IPS-11a (cell line): Measurements from ENCODE around the gene B4GALT7.
"Not testable (repeated sequence)": the region's sequence is repeated elsewhere in the genome, so short reads cannot be mapped to it uniquely, and the experiment has no call there.

Experiments used
- H3K4me3 ChIP-seq: one replicate; pipeline ENCODE4 v1.5.1; 2013; ENCODE audit warnings: low read depth, low read length, control low read depth

The B4GALT7 gene

DNA sequence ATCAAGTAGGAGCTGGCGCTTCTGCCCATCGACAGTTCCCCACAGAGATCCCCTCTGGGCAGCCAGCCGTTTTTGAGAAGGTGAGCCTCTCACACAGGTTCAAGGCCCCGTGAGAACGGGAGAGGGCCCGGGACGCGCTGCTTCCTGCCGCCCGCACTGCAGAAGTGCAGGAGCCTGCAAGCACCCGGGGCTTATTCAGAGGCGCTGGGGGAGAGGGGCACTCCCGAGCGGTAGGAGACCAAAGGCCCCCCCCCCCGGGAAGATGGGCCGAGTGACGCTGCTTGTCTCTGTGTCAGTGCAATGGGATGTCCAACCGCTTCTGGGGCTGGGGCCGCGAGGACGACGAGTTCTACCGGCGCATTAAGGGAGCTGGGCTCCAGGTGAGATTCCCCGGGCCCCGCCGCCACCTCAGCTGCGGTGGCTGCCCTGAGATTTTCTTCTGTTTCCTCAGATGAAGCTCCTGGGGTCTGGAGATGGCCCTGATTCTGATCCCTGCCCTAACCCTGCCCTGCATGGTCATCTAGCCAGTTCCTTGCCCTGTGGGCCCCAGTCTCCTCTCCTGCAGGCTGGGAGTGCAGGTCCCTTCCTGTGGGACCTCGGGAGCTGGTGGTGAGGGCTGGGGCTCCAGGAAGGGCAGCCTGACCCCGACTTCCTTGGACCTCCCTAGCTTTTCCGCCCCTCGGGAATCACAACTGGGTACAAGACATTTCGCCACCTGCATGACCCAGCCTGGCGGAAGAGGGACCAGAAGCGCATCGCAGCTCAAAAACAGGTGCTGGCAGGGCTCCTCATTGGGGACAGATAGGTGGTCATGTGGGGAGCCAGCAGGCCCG is 8.5 kb downstream of the B4GALT7 start:
- no peak overlapping the region for H3K4me3 ChIP-seq

DNA sequence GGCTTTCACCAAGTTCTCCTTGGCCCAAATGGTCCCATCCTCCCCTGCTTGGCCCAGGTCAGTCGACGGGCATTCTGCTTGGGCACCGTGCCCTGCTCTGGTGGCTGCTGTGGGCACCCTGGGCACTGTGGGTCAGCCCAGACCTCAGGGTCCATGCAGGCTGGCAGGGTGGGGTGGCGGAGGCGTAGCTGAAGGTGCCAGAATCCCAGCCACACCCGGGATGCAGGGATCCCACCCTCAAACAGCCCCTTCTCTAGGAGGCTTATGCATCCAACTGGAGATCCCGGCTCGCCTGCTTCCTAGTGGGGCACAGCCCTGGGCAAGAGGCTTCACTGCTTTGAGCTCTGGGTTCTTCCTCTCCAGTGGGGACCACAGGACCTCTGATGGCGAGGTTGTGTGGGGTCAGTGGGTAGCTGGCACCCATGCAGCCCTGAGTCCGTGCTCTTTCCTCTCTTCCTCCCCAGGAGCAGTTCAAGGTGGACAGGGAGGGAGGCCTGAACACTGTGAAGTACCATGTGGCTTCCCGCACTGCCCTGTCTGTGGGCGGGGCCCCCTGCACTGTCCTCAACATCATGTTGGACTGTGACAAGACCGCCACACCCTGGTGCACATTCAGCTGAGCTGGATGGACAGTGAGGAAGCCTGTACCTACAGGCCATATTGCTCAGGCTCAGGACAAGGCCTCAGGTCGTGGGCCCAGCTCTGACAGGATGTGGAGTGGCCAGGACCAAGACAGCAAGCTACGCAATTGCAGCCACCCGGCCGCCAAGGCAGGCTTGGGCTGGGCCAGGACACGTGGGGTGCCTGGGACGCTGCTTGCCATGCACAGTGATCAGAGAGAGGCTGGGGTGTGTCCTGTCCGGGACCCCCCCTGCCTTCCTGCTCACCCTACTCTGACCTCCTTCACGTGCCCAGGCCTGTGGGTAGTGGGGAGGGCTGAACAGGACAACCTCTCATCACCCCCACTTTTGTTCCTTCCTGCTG is 9.4 kb downstream of the B4GALT7 start:
- H3K4me3 ChIP-seq, result no peak overlapping the region

DNA sequence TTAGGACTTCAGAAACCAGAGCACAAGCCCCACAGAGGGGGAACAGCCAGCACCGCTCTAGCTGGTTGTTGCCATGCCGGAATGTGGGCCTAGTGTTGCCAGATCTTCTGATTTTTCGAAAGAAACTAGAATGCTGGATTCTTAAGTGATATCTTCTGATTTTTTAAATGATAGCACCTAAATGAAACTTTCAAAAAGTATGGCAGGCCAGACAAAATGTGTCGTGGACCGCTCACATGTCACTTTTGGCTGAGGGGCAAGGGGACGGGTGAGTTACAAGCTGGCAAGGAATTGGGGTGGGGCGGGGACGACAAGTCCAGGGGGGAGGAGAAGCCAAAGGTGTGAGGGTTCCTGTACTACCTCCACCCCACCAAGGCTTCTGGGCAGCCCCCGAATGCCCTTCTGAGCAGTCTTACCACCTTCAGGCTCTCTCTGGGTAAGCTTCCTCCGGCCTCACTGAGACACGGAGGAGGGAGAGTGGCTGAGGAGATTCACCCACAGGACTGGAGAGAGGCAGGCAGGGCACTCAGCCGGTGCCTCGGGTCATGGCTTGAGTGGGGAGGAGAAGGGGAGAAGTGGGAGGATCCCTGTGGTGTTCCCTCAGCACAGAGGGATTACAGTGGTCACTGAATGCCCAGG is 10.3 kb downstream of the B4GALT7 start:
- H3K4me3 ChIP-seq, result no peak overlapping the region

DNA sequence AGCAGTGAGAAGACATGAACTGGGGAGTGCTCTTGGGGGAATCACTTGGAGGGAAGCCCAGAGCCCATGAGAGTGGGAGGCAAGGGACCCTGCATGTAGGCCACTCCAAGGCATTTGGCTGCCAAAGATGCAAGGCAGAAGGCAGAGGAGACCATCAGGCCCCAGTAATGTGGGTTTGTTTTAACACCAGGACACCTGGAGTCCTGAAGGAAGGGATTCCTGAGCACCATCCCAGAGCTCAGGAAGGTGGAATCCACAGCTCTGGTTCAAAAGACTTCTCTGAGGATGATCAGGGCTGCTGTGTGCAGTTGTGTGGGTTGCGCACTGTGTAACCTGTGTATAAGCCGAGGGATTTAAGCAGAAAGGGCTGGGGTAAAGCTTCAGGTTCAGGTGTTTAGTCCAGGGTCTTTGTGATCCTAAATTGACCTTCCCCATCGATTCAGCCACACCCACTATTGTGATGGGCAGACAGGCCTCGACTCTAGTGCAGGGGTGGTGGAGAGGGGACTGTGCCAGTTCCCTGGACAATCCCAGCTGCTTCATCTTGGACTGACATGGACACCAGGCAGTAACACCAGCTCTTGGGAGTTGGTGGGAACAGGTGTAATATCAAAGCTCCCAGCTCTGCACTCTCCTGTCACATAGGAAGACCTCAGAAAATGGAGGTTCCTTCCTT is 11.0 kb downstream of the B4GALT7 start:
- H3K4me3 ChIP-seq, result no peak overlapping the region

DNA sequence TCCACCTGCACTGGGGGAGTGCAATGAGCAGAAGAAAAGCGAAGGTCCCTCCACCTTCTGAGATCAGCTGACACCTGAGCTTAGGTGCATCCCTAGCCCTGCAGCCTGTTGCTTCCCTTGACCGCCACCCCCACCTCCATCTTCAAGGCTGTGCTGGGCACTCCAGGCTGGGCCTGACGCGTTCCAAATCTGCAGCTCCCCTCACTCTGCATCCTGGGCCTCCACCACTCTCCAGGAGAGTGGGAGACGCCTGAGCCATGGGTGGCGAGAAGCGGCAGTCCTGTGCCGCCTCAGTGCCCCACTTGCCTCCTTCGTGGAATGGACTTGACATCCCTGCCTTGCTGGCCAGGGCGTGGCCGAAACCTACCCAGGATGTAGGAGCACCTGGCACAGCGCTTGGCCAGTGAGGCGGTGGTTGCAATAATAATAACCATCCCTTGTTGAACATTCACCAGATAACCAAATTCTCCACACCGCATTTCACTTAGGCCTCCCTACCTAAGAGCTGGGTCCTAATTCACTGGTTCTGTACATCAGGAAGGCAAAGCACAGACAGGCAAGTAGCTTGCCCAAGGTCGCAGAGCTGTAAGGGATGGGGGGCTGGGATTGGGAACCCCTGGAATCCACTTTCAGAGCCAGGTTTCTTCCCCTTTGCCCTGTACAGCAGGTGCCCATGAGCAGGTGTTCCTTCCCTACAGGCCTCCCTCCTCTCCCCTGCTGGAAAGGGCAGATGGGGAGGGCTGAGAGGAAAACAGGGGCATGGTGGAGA is 11.7 kb downstream of the B4GALT7 start:
- no peak overlapping the region for H3K4me3 ChIP-seq

DNA sequence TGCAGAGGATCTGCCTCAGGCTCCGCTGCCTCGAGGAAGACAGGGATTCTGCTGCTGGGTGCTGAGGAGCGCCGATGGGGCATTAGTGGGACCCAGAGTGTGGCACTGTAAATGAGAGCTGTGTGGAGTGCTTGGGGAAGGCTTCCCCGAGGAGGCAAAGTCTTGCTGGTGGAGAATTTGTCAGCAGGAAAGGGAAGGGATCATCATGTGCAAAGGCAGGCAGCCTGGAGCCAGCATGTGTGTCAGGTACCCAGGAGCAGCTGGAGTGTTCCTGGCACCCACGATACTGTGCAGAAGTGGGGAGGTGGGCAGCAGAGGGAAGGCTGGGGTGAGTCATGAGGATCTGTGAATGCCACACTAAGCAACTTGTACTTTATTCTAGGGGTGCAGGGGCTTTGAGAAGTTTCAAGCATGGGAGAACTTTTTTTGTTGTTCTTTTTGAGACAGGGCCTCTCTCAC is 12.3 kb downstream of the B4GALT7 start:
- H3K4me3 ChIP-seq, result no peak overlapping the region

DNA sequence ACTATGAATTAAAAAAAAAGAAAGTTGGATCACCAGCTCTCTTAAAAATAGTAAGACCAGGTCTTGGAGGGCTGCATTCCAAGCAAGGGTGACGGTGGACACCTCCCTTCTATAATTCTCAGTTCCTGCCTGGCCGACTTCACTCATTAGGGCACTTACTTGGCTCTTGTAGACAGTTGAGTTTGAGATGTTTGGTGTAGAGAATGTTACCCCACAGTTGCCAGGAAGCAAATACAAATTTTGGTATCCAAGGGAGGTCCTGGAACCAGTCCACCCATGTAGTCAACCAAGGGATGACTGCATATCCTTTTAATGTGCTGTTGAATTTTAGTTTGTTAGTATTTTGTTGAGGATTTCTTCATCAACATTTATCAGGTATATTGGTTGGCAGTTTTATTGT is 20.6 kb downstream of the B4GALT7 start:
- H3K4me3 ChIP-seq, result no peak overlapping the region

DNA sequence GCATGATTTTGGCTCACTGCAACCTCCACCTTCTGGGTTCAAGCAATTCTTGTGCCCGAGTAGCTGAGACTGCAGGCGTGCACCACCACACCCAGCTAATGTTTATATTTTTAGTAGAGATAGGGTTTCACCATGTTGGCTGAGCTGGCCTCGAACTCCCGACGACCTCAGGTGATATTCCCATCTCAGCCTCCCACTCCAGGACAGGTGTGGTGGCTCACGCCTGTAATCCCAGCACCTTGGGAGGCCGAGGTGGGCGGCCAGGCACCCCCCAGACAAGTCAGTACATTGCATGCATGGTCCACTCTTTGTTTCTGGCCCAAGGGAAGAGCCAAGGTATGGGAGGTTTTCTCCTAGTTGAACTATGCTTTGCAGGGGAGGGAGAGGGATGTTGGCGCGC is 24.2 kb downstream of the B4GALT7 start:
- not testable (repeated sequence) for H3K4me3 ChIP-seq

DNA sequence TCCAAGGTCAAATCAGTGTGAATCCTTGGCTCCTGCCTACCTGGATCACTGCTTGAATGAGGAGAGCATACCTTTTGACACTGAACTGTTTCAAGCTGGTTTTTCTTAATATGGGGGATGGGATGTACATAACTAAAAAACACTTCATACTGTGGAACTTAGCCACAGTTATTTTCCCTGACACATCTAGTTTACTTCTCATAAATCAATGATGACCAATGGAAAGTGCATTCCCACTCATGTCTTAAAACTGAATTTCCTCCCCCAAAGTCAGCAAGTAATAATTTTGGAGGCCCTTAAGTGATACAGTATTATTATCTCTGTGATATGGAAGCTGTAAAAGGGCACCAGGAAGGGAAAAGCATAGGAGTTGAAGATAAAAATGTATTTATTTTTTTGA is 30.3 kb downstream of the B4GALT7 start:
- not testable (repeated sequence) for H3K4me3 ChIP-seq

DNA sequence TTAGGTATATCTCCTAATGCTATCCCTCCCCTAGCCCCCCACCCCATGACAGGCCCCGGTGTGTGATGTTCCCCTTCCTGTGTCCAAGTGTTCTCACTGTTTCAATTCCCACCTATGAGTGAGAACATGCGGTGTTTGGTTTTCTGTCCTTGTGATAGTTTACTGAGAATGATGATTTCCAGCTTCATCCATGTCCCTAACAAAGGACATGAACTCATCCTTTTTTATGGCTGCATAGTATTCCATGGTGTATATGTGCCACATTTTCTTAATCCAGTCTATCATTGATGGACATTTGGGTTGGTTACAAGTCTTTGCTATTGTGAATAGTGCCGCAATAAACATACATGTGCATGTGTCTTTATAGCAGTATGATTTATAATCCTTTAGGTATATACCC is 35.0 kb downstream of the B4GALT7 start:
- not testable (repeated sequence) for H3K4me3 ChIP-seq

DNA sequence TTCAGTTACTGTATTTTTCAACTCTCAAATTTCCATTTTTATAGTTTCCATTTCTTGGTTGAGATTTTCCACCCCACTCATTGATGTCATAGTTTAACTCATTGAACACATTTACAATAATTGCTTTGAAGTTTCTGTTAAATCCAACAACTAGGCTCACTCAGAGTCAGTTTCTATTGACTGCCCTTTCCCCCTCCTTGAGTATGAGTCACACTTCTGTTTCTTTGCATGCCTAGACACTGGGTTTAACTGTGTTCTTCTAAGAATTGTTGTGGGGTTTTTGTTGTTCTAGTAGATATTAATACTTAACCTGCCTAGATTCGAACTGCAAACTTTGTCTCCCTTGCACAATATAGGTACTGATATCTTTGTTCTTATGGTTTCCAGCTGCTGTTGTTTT is 45.5 kb downstream of the B4GALT7 start:
- H3K4me3 ChIP-seq, result not testable (repeated sequence)

DNA sequence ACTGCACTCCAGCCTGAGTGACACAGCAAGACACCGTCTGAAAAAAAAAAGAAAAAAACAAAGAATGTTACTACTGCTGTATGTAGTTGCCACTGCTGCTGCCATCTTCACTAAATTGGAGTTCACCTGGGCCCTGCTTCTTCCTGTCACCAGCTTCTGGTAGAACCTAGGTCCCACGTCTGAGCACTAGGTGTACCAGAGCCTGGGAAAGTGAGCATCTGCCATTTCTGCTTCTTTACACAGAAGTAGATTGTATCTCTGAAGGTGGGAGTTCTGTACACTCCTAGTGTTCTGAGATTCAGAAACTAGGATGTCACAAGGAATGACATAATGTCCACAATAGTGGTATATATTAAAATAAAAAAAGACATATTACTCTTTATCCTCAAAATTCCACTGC is 51.3 kb downstream of the B4GALT7 start:
- not testable (repeated sequence) for H3K4me3 ChIP-seq

DNA sequence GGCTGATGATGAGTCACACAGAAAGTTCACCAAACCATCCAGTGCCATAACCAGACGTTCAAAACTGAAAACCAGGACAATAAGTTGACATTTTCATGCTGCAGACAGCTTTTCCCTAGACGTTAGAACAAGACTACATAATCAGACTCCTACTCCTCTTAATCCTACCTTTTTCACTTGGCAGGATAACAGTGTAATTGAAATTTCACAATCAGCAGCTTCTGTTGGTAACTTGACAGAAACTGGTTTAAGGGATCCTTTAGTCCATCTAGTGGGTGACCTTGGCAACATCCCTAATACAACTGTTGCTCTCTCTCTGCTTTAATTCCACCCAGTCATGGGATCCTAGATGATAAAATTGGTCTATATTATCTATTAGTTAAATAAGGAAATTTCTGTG is 57.9 kb downstream of the B4GALT7 start:
- not testable (repeated sequence) for H3K4me3 ChIP-seq

DNA sequence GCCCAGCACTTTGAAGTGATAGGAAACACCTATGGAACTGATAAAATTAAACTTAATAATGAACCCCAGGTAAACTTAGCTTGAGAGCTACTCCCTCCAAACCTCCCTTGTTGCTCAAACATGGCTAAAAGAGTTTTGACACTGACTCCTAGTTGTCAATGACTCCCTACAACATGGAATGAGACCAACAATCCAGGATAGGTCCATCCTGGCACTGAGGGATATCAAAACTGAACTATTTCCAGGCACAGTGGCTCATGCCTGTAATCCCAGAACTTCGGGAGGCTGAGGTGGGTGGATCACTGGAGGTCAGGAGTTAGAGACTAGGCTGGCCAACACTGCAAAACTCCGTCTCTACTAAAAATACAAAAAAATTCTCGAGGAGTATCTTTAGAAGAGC is 58.6 kb downstream of the B4GALT7 start:
- not testable (repeated sequence) for H3K4me3 ChIP-seq
